Endothelial cell of umbilical vein (primary cell): ENCODE results near the gene PRSS56. TPM values are rescaled to one million over a fixed set of nuclear protein-coding genes. Genes with fewer than 3 reads are reported as not detected.

Experiments used
- BruUV-seq: library from RNA; stranded (reverse); fragments of 400-500 nt; replicated peaks from 2 replicates; lab custom pipeline; 2021; lab: Mats Ljungman, UMichigan
- CTCF ChIA-PET: fragments of 300-600, 350-600 bp; sonication (Branson Sonifier 250); formaldehyde crosslinking; loops from one replicate; lab custom pipeline; 2021; ENCODE audit warnings: antibody characterized with exemption, inconsistent platforms; lab: Charles Lee
- POLR2A ChIA-PET: fragments of 300-600, 350-600 bp; sonication (Branson Sonifier 250); formaldehyde crosslinking; loops from one replicate; lab custom pipeline; 2021; ENCODE audit warnings: antibody characterized with exemption, inconsistent platforms; lab: Charles Lee
- DNase-seq: peaks from one replicate; pipeline ENCODE4 v3.0.0-alpha.2; 2011; ENCODE audit warnings: low read depth, low spot score
- FAIRE-seq: peaks from 2 replicates; lab custom pipeline; 2011; peaks lifted over from hg19 to GRCh38; lab: Jason Lieb, UNC
- H2AFZ ChIP-seq: 2 replicates; pipeline ENCODE4 v1.6.0; 2012; ENCODE audit warnings: low read depth, low read length, control low read depth, inconsistent platforms
- H3K27ac ChIP-seq: 2 replicates; pipeline ENCODE4 v1.5.1; 2011; ENCODE audit warnings: low read depth, mild to moderate bottlenecking, control low read depth, low read length, moderate library complexity; ENCODE audit not compliant: insufficient read depth
- H3K27me3 ChIP-seq, 2 experiments: 2 replicates each; pipeline versions ENCODE4 v1.6.0 to v1.6.1; 2011; ENCODE audit warnings: low read length in 2 of 2, mixed read lengths in 1 of 2; ENCODE audit not compliant: control insufficient read depth in 2 of 2, insufficient read depth in 2 of 2
- H3K36me3 ChIP-seq, 2 experiments: 2 replicates in 1 of 2; 3 replicates in 1 of 2; pipeline ENCODE4 v1.5.1; 2011; ENCODE audit warnings: low read length in 2 of 2, mild to moderate bottlenecking in 1 of 2, moderate library complexity in 1 of 2; ENCODE audit not compliant: control insufficient read depth in 2 of 2, insufficient read depth in 2 of 2; ENCODE audit errors: extremely low read depth in 1 of 2
- H3K4me1 ChIP-seq: 3 replicates; pipeline ENCODE4 v1.5.1; 2011; ENCODE audit warnings: mild to moderate bottlenecking, low read length; ENCODE audit not compliant: control insufficient read depth, insufficient read depth; ENCODE audit errors: extremely low read depth
- H3K4me2 ChIP-seq: 2 replicates; pipeline ENCODE4 v1.6.1; 2011; ENCODE audit warnings: low read length, control low read depth, mixed read lengths; ENCODE audit not compliant: insufficient read depth
- H3K4me3 ChIP-seq, 3 experiments: fragments of 200-600 bp in 1 of 3; sonication (generic), shearing (Covaris generic) in 1 of 3; replicated peaks in 1 of 3; 2 replicates each; pipeline ENCODE4 v1.5.1; 2011 to 2016; ENCODE audit warnings: control low read depth in 3 of 3, low read length in 3 of 3, mild to moderate bottlenecking in 2 of 3, inconsistent platforms in 1 of 3, low read depth in 1 of 3, moderate library complexity in 1 of 3; ENCODE audit not compliant: insufficient read depth in 1 of 3
- H3K79me2 ChIP-seq: 2 replicates; pipeline ENCODE4 v1.6.0; 2012; ENCODE audit warnings: low read length, inconsistent platforms; ENCODE audit not compliant: control insufficient read depth, insufficient read depth
- H3K9ac ChIP-seq: replicated peaks from 2 replicates; pipeline ENCODE3; 2011; ENCODE audit warnings: low read length, control low read depth; ENCODE audit not compliant: insufficient read depth; ENCODE audit errors: extremely low read depth
- H3K9me1 ChIP-seq: replicated peaks from 3 replicates; pipeline ENCODE4 v1.6.0; 2011; ENCODE audit warnings: mild to moderate bottlenecking, low read length; ENCODE audit not compliant: control insufficient read depth, insufficient read depth; ENCODE audit errors: extremely low read depth
- H3K9me3 ChIP-seq: replicated peaks from 2 replicates; pipeline ENCODE4 v1.5.1; 2012; ENCODE audit warnings: low read length, inconsistent platforms; ENCODE audit not compliant: control insufficient read depth, insufficient read depth
- H4K20me1 ChIP-seq: replicated peaks from 2 replicates; pipeline ENCODE3; 2011; ENCODE audit warnings: mild to moderate bottlenecking, low read length; ENCODE audit not compliant: control insufficient read depth, insufficient read depth; ENCODE audit errors: extremely low read depth
- CTCF ChIP-seq, 2 donors: IDR thresholded peaks; 1 replicate in 1 of 2; 2 replicates in 1 of 2; pipeline ENCODE4 v1.5.1; 2011; ENCODE audit warnings: low read length in 2 of 2, mild to moderate bottlenecking in 2 of 2, moderate library complexity in 2 of 2, control low read depth in 1 of 2, inconsistent platforms in 1 of 2, low read depth in 1 of 2; ENCODE audit not compliant: insufficient read depth in 1 of 2; ENCODE audit errors: extremely low read depth in 1 of 2
- EZH2 ChIP-seq: IDR thresholded peaks from 2 replicates; pipeline ENCODE4 v1.6.1; 2012; ENCODE audit warnings: borderline replicate concordance, low read depth, mild to moderate bottlenecking, moderate library complexity, low read length, inconsistent platforms; ENCODE audit not compliant: severe bottlenecking
- FOS ChIP-seq: IDR thresholded peaks from 2 replicates; pipeline ENCODE4 v1.6.1; 2011; ENCODE audit warnings: mild to moderate bottlenecking, low read length, moderate library complexity, borderline replicate concordance; ENCODE audit not compliant: insufficient read depth
- GATA2 ChIP-seq: IDR thresholded peaks from 2 replicates; pipeline ENCODE4 v1.7.0; 2011; ENCODE audit warnings: low read depth, mild to moderate bottlenecking, moderate library complexity, mixed read lengths, low read length; ENCODE audit not compliant: insufficient read length, insufficient read depth
- JUN ChIP-seq: IDR thresholded peaks from 2 replicates; pipeline ENCODE4 v1.6.1; 2011; ENCODE audit warnings: borderline replicate concordance, low read depth; ENCODE audit not compliant: insufficient read length, insufficient read depth
- MYC ChIP-seq: IDR thresholded peaks from one replicate; pipeline ENCODE4 v1.6.1; 2011; ENCODE audit warnings: mild to moderate bottlenecking, low read depth, low read length
- POLR2A ChIP-seq: IDR thresholded peaks from 2 replicates; pipeline ENCODE4 v1.6.1; 2012; ENCODE audit warnings: low read depth, mild to moderate bottlenecking, control low read depth, low read length
- POLR2AphosphoS5 ChIP-seq: IDR thresholded peaks from 2 replicates; pipeline ENCODE4 v1.6.1; 2012; ENCODE audit warnings: low read depth, mild to moderate bottlenecking, control low read depth, low read length, moderate library complexity; ENCODE audit not compliant: insufficient read depth
- dilution Hi-C: fragments of 300-500 bp; cut with MboI; formaldehyde crosslinking; loops from one replicate; pipeline ENCODE4 v1.15.0; 2019; ENCODE audit warnings: low sequenced_read_pairs; ENCODE audit not compliant: extremely low pct_ligation_motif_present
- intact Hi-C: fragments of 100-400 bp; cut with micrococcal nuclease; formaldehyde crosslinking; loops from one replicate; pipeline ENCODE4 v1.10.0; 2022
- polyA plus RNA-seq, 4 experiments: library from polyadenylated mRNA; depleted of rRNA in 3 of 4; stranded (reverse) in 3 of 4; unstranded in 1 of 4; fragments of >200 nt; gene quantifications; 2 replicates each; pipeline versions ENCODE4 v1.2.1 to v1.2.3, GENCODE V29; 2011 to 2012; ENCODE audit warnings: missing spikeins in 1 of 4
- total RNA-seq: library from RNA; stranded (reverse); gene quantifications from 2 replicates; pipeline ENCODE4 v1.2.3, GENCODE V29; 2021
- TF ChIP-seq, protein P1 (sequence below): IDR thresholded peaks from 2 replicates; pipeline ENCODE4 v1.6.1; 2011; ENCODE audit not compliant: insufficient read depth, insufficient read length

PRSS56 gene
- total and polyA plus RNA-seq, 2 donors (not counting 3 experiments of a cell fraction or from before 2014, with no cell fraction given): not detected

DNA sequence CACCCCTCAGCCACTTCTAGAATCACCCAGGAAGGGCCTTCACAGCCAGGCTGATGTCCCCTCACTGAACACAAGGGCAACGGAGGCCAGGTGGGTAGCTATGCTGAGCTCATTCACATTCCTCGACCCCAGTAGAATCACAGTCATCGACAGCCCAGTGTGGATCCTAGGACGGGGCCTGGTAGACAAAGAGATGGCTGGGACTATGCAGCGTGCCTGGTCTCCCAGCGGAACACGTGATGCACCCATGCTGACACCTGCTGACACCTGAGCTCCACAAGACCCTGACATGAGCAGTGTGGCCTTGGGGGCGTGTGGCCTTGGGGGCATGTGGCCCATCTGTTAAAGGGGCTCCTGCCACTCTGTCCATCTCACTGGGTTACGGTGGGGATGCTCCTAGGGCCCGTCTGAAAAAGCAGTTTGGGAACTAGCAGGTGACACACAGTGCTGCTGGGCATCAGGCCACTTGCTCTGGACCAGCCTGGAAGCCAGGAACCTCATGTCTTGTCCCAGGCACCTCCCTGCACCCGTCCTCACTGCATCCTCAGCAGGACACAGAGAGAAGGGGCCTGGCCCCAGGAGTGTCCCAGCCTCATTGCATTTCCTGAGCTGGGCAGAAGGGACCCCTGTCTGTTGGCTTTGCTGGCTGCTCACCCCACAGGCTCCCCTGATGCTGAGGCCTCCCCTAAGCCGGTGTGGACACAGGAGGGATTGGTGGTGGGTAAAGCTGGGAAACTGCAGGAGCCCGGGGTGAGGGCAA is 42.3 kb upstream of the PRSS56 start:
- dilution Hi-C loops: no loop called here
- no peak overlapping the region for H3K4me2 ChIP-seq
- no peak overlapping the region for H3K27ac ChIP-seq
- no peaks in the 10 kb centered on the region for H3K4me1 ChIP-seq
- TF ChIP-seq, protein P1, sequence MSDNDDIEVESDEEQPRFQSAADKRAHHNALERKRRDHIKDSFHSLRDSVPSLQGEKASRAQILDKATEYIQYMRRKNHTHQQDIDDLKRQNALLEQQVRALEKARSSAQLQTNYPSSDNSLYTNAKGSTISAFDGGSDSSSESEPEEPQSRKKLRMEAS: no peak
- TF ChIP-seq EZH2: no peak
- TF ChIP-seq POLR2A: no peak
- TF ChIP-seq FOS: no peak
- no peak for TF ChIP-seq CTCF (IDR thresholded peaks at IDR 0.05; ENCODE audit: extremely low read depth in 1 of 2, insufficient read depth in 1 of 2, low read depth in 1 of 2, low read length in 2 of 2)
- TF ChIP-seq JUN: no peak
- TF ChIP-seq GATA2: no peak
- TF ChIP-seq MYC: no peak
- no peak for TF ChIP-seq POLR2AphosphoS5
- H3K27me3 ChIP-seq: peaks cover 1 to 7% of the 10 kb centered on the region in 2 experiments
- H3K9me1 ChIP-seq: no peaks in the 10 kb centered on the region
- intact Hi-C loops: no loop called here
- BruUV-seq: no TSS peak
- POLR2A ChIA-PET: no interaction called here
- H3K9me3 ChIP-seq: no peaks in the 10 kb centered on the region
- H3K9ac ChIP-seq: no peak overlapping the region
- no peaks in the 10 kb centered on the region for H4K20me1 ChIP-seq
- no peaks in the 10 kb centered on the region for H3K36me3 ChIP-seq
- DNase-seq: no peak
- CTCF ChIA-PET: interaction anchor here (1.0 to 1.2 kb wide), 2 partner anchors 13 to 15 kb away, joined by 3 to 5 read pairs; no protein-coding TSS in a partner anchor
- H2AFZ ChIP-seq: no peak overlapping the region
- H3K79me2 ChIP-seq: no peaks in the 10 kb centered on the region
- no peak overlapping the region for H3K4me3 ChIP-seq
- no peak for FAIRE-seq
